HG03045 (cell line): ENCODE results near the gene RNF32.

ENCODE experiments used
- ATAC-seq: cut with Tn5 transposase; IDR thresholded peaks from one replicate; pipeline ENCODE4 v1.9.1; 2021; ENCODE audit warnings: mild to moderate bottlenecking, moderate library complexity; ENCODE audit not compliant: unreplicated experiment

RNF32 gene

GRCh38 chr7:156725936-156726335 lies 85.4 kb downstream of the RNF32 start:
- no peak for ATAC-seq
